ENCODE measurements around the gene HOXA9. TPM values are rescaled to one million over a fixed set of nuclear protein-coding genes. Genes with fewer than 3 reads are reported as not detected.

Gene HOXA9
- total RNA-seq, 1 donor from 2014 or later, result not detected

DNA sequence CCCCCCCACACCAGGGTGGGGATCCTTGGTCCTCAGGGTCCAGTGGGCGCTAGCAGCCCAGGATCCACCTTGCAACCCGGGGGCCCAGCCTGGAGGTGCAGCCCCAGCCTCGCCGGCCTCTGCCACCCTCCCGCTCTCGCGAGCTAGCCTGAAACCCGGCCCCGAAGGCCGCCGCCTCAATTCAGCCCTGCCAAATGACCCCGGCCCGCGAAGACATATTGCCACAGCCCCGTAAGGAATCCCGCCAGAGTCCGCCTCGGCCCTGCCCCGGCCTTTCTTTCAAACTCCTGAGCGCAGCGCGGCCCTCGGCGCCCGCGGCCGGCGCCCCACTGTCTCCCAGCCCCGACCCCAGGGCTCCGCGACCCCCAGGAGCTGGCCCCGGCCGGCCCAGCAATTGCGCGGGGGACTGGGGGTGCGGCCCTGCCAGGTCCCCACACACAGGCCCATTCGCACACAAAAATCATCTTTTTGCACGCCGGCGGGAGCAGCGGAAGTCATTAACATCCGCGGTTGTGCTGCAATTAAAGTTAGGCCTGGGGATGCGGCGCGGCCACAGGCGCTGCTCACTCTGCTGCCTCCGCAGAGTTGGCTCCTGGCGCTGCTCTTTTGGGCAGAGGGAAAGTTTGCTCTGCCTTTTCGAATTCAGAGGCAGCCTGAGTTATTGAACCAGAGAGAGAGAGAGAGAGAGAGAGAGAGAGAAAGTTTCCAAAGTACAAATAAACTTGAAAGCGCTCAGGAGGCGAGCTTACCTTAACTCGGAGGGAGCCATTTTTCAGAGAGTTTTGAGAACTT, 25.8 kb downstream of the HOXA9 start:
- no peak overlapping the region for H3K27ac ChIP-seq
- no peak overlapping the region for H3K9ac ChIP-seq
- Mint-ChIP-seq H3K27me3 (ENCODE audit: insufficient read depth, low read depth) (peaks cover 92% of the 10 kb centered on the region), H3K4me3 (peak overlapping the region; percentile 67), H3K4me1 (peaks cover 8% of the 10 kb centered on the region), H3K27ac (no peak overlapping the region), H3K9me3 (peaks cover 8% of the 10 kb centered on the region), H3K36me3 (no peaks in the 10 kb centered on the region)
- no peaks in the 10 kb centered on the region for H3K36me3 ChIP-seq
- H3K4me3 ChIP-seq, result no peak overlapping the region
- H3K27me3 ChIP-seq, result peaks cover 100% of the 10 kb centered on the region
- no peaks in the 10 kb centered on the region for H3K9me3 ChIP-seq (ENCODE audit: low read depth)
- no peak overlapping the region for H2AFZ ChIP-seq (replicated peaks)
- H4K20me1 ChIP-seq (ENCODE audit: low read depth), result peaks cover 95% of the 10 kb centered on the region
- H3K4me1 ChIP-seq, result peaks cover 10% of the 10 kb centered on the region
- no peaks in the 10 kb centered on the region for H3F3A ChIP-seq (ENCODE audit: low read depth)
- TF ChIP-seq EZH2 (IDR thresholded peaks at IDR 0.05) (peak; percentile 100), EZH2phosphoT487 (IDR thresholded peaks at IDR 0.05) (peak; percentile 99)
- TF ChIP-seq, protein P1, sequence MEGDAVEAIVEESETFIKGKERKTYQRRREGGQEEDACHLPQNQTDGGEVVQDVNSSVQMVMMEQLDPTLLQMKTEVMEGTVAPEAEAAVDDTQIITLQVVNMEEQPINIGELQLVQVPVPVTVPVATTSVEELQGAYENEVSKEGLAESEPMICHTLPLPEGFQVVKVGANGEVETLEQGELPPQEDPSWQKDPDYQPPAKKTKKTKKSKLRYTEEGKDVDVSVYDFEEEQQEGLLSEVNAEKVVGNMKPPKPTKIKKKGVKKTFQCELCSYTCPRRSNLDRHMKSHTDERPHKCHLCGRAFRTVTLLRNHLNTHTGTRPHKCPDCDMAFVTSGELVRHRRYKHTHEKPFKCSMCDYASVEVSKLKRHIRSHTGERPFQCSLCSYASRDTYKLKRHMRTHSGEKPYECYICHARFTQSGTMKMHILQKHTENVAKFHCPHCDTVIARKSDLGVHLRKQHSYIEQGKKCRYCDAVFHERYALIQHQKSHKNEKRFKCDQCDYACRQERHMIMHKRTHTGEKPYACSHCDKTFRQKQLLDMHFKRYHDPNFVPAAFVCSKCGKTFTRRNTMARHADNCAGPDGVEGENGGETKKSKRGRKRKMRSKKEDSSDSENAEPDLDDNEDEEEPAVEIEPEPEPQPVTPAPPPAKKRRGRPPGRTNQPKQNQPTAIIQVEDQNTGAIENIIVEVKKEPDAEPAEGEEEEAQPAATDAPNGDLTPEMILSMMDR (IDR thresholded peaks at IDR 0.05), result no peak
- H3K4me2 ChIP-seq, result peak overlapping the region; percentile 51
- no peaks in the 10 kb centered on the region for H3K79me2 ChIP-seq (ENCODE audit: low read depth)
- peak; percentile 70 for DNase-seq (ENCODE audit: low spot score)

DNA sequence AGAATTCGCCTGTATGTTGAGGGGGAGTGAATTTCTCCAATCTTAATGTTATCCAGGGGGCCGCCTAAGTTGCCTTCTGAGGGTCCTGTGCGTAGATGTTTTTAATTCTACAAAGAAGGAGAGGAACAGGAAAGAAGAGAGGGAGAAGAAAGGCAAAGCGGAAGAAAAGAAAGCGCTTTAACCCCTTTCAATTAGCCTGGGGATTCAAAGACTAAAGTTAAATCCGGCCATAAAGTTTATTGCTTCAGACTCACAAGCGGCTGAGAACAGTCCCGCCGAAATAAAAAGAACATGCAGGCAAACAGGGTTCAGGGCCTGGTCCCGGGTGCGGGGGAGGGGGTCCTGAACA, 26.4 kb downstream of the HOXA9 start:
- TF ChIP-seq, protein P1 (IDR thresholded peaks at IDR 0.05), result no peak
- TF ChIP-seq EZH2 (IDR thresholded peaks at IDR 0.05), result no peak
- peaks cover 8% of the 10 kb centered on the region for H3K4me1 Mint-ChIP-seq
- H3K4me3 ChIP-seq, result no peak overlapping the region
- no peak overlapping the region for H3K9ac ChIP-seq
- no peak overlapping the region for H2AFZ ChIP-seq (replicated peaks)
- H3K27me3 Mint-ChIP-seq (ENCODE audit: insufficient read depth, low read depth), result peaks cover 92% of the 10 kb centered on the region
- H3K36me3 Mint-ChIP-seq, result peaks cover 1% of the 10 kb centered on the region
- H3K9me3 ChIP-seq (ENCODE audit: low read depth), result no peaks in the 10 kb centered on the region
- no peak for DNase-seq (ENCODE audit: low spot score)
- peaks cover 11% of the 10 kb centered on the region for H3K9me3 Mint-ChIP-seq
- H3F3A ChIP-seq (ENCODE audit: low read depth), result no peaks in the 10 kb centered on the region
- H3K36me3 ChIP-seq, result no peaks in the 10 kb centered on the region
- no peak overlapping the region for H3K27ac Mint-ChIP-seq
- peaks cover 95% of the 10 kb centered on the region for H4K20me1 ChIP-seq (ENCODE audit: low read depth)
- peaks cover 100% of the 10 kb centered on the region for H3K27me3 ChIP-seq
- H3K4me1 ChIP-seq, result peaks cover 10% of the 10 kb centered on the region
- no peak overlapping the region for H3K4me3 Mint-ChIP-seq
- peak overlapping the region; percentile 51 for H3K4me2 ChIP-seq
- H3K79me2 ChIP-seq (ENCODE audit: low read depth), result no peaks in the 10 kb centered on the region
- H3K27ac ChIP-seq, result no peak overlapping the region

DNA sequence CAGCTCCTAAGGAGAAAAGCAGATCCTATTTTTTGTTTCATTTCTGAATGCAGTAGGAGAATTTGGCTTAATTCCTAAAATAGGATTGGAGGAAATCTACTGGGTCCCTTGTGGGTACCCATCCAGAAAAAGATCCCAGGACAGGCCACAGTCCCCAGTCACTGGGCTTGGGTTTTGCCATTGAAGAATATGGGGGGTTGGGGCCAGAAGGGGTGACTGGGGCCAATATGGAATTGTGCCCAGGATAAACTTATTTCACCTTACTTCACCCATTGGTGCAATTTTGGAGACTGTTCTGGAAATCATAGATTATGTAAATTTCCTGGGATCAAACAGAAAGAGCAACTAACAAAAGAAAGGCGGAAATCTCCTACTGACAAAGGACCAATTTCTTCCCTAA, 26.9 kb downstream of the HOXA9 start:
- no peak overlapping the region for H3K27ac Mint-ChIP-seq
- Histone ChIP-seq H3K9ac (no peak overlapping the region), H3K27ac (no peak overlapping the region), H4K20me1 (ENCODE audit: low read depth) (peaks cover 96% of the 10 kb centered on the region), H3K36me3 (no peaks in the 10 kb centered on the region), H3K27me3 (peaks cover 100% of the 10 kb centered on the region), H2AFZ (replicated peaks) (no peak overlapping the region), H3K79me2 (ENCODE audit: low read depth) (no peaks in the 10 kb centered on the region), H3K9me3 (ENCODE audit: low read depth) (no peaks in the 10 kb centered on the region), H3F3A (ENCODE audit: low read depth) (no peaks in the 10 kb centered on the region), H3K4me3 (no peak overlapping the region), H3K4me1 (peaks cover 9% of the 10 kb centered on the region), H3K4me2 (no peak overlapping the region)
- DNase-seq (ENCODE audit: low spot score), result no peak
- H3K36me3 Mint-ChIP-seq, result peaks cover 2% of the 10 kb centered on the region
- TF ChIP-seq, protein P1 (IDR thresholded peaks at IDR 0.05), result no peak
- TF ChIP-seq EZH2 (IDR thresholded peaks at IDR 0.05), result no peak
- no peak for TF ChIP-seq EZH2phosphoT487 (IDR thresholded peaks at IDR 0.05)
- peaks cover 93% of the 10 kb centered on the region for H3K27me3 Mint-ChIP-seq (ENCODE audit: insufficient read depth, low read depth)
- peaks cover 6% of the 10 kb centered on the region for H3K4me1 Mint-ChIP-seq
- no peak overlapping the region for H3K4me3 Mint-ChIP-seq
- peaks cover 14% of the 10 kb centered on the region for H3K9me3 Mint-ChIP-seq
